22Rv1 (cell line): ENCODE measurements around the gene ADGRA1.

Source experiments
- H3K27ac ChIP-seq: fragments of 450-650 bp; 2 replicates; pipeline ENCODE4 v1.5.1; 2017
- CTCF ChIP-seq: fragments of 450-650 bp; IDR thresholded peaks from 2 replicates; pipeline ENCODE4 v1.5.1; 2017; ENCODE audit warnings: mild to moderate bottlenecking
- ZFX ChIP-seq: fragments of 450-650 bp; IDR thresholded peaks from 2 replicates; pipeline ENCODE4 v1.6.1; 2017; ENCODE audit warnings: antibody characterized with exemption, borderline replicate concordance

ADGRA1 gene

GRCh38 chr10:133102415-133103095, 14.8 kb downstream of the ADGRA1 start:
- TF ChIP-seq ZFX: no peak
- no peak for TF ChIP-seq CTCF
- H3K27ac ChIP-seq: no peak overlapping the region

DNA sequence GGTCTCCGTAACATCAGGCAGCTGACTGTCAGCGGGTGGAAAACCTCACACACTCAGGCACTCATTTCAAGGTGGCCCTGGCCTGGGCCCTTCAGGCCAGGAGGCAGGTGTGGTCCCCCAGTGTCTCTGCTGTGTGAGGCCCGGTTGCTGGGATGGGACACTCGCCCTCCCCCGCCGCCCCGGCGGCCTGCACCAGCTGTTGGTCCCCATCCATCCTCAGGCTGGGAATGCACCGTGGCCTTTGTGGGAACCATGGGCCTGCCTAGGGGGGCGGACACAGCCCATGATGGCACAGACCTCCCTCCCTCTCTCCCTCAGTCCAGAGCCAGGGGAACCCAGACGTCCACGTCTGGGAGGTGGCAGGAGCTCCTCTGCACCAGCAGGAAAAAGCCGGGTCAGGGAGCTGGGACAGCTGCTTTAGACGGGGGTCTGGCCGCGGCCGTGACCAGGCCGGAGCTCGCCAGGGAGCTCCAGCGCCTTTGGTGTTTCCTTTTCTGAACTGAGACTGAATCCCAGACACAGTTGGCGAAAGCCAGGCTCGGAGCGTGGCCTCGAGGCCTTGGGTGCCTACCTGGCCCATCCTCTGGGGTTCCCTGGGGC, 15.7 kb downstream of the ADGRA1 start:
- TF ChIP-seq CTCF (no peak), ZFX (no peak)
- no peak overlapping the region for H3K27ac ChIP-seq

GRCh38 chr10:133104068-133104962, 16.6 kb downstream of the ADGRA1 start:
- no peak overlapping the region for H3K27ac ChIP-seq
- no peak for TF ChIP-seq ZFX
- no peak for TF ChIP-seq CTCF

GRCh38 chr10:133104963-133105640, 17.4 kb downstream of the ADGRA1 start:
- TF ChIP-seq CTCF (no peak), ZFX (no peak)
- no peak overlapping the region for H3K27ac ChIP-seq

DNA sequence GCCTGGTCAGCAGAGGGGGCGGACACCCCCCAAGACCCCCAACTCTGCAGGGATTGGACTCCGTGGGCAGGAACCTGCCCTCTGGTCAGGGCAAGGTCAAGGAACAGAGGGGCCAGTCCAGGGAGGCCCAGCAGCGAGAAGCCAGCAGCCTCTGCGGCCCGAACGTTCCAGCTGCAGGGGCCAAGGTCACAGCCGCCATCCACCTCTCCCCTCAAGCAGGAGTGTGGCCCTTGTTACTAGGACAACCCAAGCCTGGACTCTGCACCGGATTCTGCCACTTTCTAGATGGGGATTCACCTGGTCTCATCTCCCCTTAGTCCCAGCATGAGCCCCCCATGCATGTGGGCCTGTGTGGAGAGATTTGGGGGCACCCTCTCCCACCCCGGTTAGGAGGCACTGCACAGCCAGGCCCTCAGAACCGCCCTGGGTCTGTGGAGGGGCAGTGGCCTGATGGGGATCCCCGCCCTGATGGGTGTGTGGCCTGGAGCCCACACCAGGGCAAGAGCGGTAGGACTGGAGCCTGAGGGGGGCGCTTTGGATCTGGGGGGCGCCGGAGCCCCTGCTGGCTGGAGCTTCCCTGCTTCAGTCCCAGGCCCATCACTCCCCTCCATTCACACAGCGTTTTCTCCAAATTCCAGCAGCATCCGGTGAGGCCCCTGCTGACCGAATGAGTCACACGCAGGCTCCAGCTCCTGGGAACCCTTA, 18.1 kb downstream of the ADGRA1 start:
- H3K27ac ChIP-seq: no peak overlapping the region
- TF ChIP-seq ZFX: no peak
- no peak for TF ChIP-seq CTCF

DNA sequence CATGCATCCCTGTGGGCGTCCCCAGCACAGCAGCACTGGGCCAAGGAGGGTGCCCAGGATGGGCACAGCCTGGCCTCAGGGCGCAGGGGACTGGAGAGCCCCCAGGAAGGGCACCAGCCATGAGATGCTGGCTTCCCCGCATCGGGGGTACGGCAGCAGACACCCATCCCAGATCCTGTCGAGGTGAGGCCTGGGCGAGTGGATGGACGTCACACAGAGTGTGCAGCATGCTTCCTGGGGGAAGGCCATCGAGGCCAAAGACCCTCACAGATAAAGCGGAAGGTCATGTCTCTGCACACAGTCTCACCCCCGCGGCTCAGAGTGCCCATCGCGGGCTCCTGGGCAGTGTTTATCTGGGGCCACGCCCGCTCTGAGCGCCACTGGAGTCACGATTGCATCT, 18.8 kb downstream of the ADGRA1 start:
- TF ChIP-seq CTCF (no peak), ZFX (no peak)
- H3K27ac ChIP-seq: no peak overlapping the region
